GM18508 (cell line): ENCODE measurements around the gene STK32B.
"Not testable (repeated sequence)": the region's sequence is repeated elsewhere in the genome, so short reads cannot be mapped to it uniquely, and the experiment has no call there.

ENCODE experiments used
- ATAC-seq: cut with Tn5 transposase; IDR thresholded peaks from one replicate; pipeline ENCODE4 v1.9.1; 2021; ENCODE audit warnings: moderate number of reproducible peaks; ENCODE audit not compliant: insufficient read depth, unreplicated experiment

Gene STK32B

GRCh38 chr4:5051278-5052203, at the start of gene STK32B:
STK32B (plus strand) TSS chr4:5051480.
- ATAC-seq: no peak

GRCh38 chr4:5001641-5002040, 49.6 kb upstream of the STK32B start:
- ATAC-seq: not testable (repeated sequence)

- no peak for ATAC-seq
Observed at GRCh38 chr4:5003372-5003857, 47.9 kb upstream of the STK32B start.

GRCh38 chr4:5003918-5004317, 47.4 kb upstream of the STK32B start:
- ATAC-seq: no peak

- no peak for ATAC-seq
Observed at GRCh38 chr4:5004496-5004895, 46.8 kb upstream of the STK32B start.

- ATAC-seq: not testable (repeated sequence)
Observed at GRCh38 chr4:5006932-5007331, 44.3 kb upstream of the STK32B start.

- no peak for ATAC-seq
Observed at GRCh38 chr4:5009796-5010195, 41.5 kb upstream of the STK32B start.

- ATAC-seq: no peak
Observed at GRCh38 chr4:5010984-5011383, 40.3 kb upstream of the STK32B start.

- no peak for ATAC-seq
Observed at GRCh38 chr4:5012244-5012898, 38.9 kb upstream of the STK32B start.

GRCh38 chr4:5012958-5013357, 38.3 kb upstream of the STK32B start:
- ATAC-seq: no peak

GRCh38 chr4:5014007-5014682, 37.1 kb upstream of the STK32B start:
- ATAC-seq: no peak

GRCh38 chr4:5018096-5018495, 33.2 kb upstream of the STK32B start:
- no peak for ATAC-seq

GRCh38 chr4:5018603-5019002, 32.7 kb upstream of the STK32B start:
- ATAC-seq: no peak

- ATAC-seq: no peak
Observed at GRCh38 chr4:5019274-5019673, 32.0 kb upstream of the STK32B start, which contains the start of gene CYTL1. CYTL1 (minus strand) TSS chr4:5019458; CDS start chr4:5019445, 13 bp downstream.

GRCh38 chr4:5019796-5020195, 31.5 kb upstream of the STK32B start:
- no peak for ATAC-seq

- ATAC-seq: no peak
Observed at GRCh38 chr4:5020341-5020740, 30.9 kb upstream of the STK32B start.

- ATAC-seq: no peak
Observed at GRCh38 chr4:5021546-5021945, 29.7 kb upstream of the STK32B start.

- ATAC-seq: no peak
Observed at GRCh38 chr4:5024673-5025072, 26.6 kb upstream of the STK32B start.

GRCh38 chr4:5026371-5026770, 24.9 kb upstream of the STK32B start:
- no peak for ATAC-seq

- ATAC-seq: no peak
Observed at GRCh38 chr4:5027346-5027745, 23.9 kb upstream of the STK32B start.

GRCh38 chr4:5028480-5028879, 22.8 kb upstream of the STK32B start:
- ATAC-seq: no peak
